Tibial nerve (tissue), 3 donors: ENCODE data around the gene DNPH1.

Experiments used
- POLR2A ChIP-seq, 2 donors: fragments of 450-650 bp; IDR thresholded peaks; one replicate each; pipeline ENCODE4 v1.6.1; 2017; ENCODE audit warnings: antibody characterized with exemption in 2 of 2, mild to moderate bottlenecking in 2 of 2, moderate library complexity in 2 of 2
- TF ChIP-seq, protein P1 (sequence below), 5 experiments: fragments of 200-600 bp in 3 of 5; fragments of 450-650 bp in 2 of 5; sonication (generic) in 3 of 5; IDR thresholded peaks; one replicate each; pipeline ENCODE4 v1.5.1; 2016 to 2019; ENCODE audit warnings: antibody characterized with exemption in 5 of 5, mild to moderate bottlenecking in 3 of 5, moderate library complexity in 2 of 5

GRCh38 chr6:43278524-43279078 is 49.3 kb upstream of the DNPH1 start:
- TF ChIP-seq, protein P1, sequence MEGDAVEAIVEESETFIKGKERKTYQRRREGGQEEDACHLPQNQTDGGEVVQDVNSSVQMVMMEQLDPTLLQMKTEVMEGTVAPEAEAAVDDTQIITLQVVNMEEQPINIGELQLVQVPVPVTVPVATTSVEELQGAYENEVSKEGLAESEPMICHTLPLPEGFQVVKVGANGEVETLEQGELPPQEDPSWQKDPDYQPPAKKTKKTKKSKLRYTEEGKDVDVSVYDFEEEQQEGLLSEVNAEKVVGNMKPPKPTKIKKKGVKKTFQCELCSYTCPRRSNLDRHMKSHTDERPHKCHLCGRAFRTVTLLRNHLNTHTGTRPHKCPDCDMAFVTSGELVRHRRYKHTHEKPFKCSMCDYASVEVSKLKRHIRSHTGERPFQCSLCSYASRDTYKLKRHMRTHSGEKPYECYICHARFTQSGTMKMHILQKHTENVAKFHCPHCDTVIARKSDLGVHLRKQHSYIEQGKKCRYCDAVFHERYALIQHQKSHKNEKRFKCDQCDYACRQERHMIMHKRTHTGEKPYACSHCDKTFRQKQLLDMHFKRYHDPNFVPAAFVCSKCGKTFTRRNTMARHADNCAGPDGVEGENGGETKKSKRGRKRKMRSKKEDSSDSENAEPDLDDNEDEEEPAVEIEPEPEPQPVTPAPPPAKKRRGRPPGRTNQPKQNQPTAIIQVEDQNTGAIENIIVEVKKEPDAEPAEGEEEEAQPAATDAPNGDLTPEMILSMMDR (IDR thresholded peaks at IDR 0.05) = no peak
- no peak for TF ChIP-seq POLR2A (IDR thresholded peaks at IDR 0.05)
